ENCODE data around the gene SLF2. TPM values are rescaled to one million over a fixed set of nuclear protein-coding genes. Genes with fewer than 3 reads are reported as not detected.

The SLF2 gene
- total RNA-seq, 1 experiment from 2014 or later = 43.0 TPM

DNA sequence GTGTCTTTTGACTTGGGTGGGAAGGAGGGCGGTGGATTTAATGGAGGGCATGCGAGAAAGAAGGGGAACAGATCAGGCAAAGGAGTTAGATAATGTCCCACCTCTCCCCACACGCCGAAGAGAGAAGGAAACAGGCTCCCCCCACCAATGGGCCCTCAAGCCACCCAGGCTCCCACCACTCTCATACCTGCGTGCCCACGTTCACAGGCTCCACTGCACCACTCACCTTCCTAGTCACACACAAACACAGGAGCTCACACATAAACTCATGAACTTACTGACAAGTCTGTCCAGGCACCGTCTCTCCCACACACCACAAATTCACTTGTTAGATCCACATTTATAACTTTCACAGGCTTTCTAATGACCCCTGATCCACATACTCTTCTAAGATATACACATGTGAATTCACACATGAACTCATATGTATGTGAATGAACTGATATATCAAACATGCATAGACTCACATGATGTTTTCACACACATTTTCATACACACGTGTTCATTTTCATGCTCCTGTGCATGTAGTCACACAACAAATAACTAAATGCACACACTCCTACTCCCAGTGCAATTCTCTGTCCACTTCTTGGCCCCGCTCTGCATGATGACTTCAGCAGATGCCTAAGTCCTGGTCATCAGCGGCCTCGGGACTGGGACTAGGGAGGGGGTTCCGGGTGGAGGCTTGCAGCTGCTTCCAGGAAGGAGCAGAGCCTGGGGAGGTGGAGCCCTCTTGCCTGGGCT lies 88.3 kb downstream of the SLF2 start:
- DNase-seq (ENCODE audit: low read depth, low spot score) = no peak

DNA sequence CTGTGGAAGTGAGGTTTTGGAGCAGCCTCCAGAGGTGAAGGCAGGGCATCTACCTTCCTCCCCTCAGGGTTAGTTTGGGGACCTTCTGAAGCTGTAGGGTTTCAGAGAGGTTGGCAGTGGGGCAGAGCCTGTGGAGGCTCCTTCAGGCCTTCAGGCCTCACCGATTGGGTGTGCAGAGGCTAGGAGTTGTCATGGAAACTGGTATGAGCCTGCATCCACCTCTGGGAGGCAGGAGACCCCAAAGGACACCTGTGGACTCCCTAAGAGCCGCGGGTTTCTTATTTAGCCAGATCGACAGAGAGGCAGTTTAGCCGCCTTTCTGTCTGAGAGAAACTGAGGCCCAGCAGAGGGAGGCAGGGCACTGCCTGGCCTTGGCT lies 88.9 kb downstream of the SLF2 start:
- intact Hi-C loops (cut with micrococcal nuclease) = no loop called here
- Histone ChIP-seq H3K9me3 (ENCODE audit: control insufficient read depth in 1 of 2, insufficient read depth in 1 of 2, low read depth in 1 of 2, low read length in 2 of 2) (no peaks in the 10 kb centered on the region), H3K27me3 (ENCODE audit: insufficient read depth, low read length) (no peaks in the 10 kb centered on the region), H3K9me2 (ENCODE audit: insufficient read depth) (no peaks in the 10 kb centered on the region), H2AFZ (ENCODE audit: low read depth, low read length, poor library complexity, severe bottlenecking) (no peak overlapping the region), H3K4me1 (ENCODE audit: control insufficient read depth in 1 of 2, insufficient read depth in 2 of 2, low read length in 2 of 2) (peaks cover 15 to 33% of the 10 kb centered on the region in 2 experiments), H3K9ac (ENCODE audit: low read length) (0 out of 2 replicates have a peak overlapping the region, but pooled peaks have one; percentile 13), H4K20me1 (ENCODE audit: insufficient read depth) (no peaks in the 10 kb centered on the region), H3K4me3 (replicated peaks in 1 of 2; ENCODE audit: low read depth in 1 of 2, low read length in 2 of 2) (no peak overlapping the region), H3K36me3 (ENCODE audit: control insufficient read depth in 1 of 2, insufficient read depth in 2 of 2, low read length in 2 of 2) (peaks cover 12 to 15% of the 10 kb centered on the region in 2 experiments; a peak in 3 of 4 replicates), H3K79me2 (ENCODE audit: insufficient read depth, low read length) (peaks cover 48% of the 10 kb centered on the region), H3K4me2 (ENCODE audit: low read length) (peak overlapping the region; percentile 96; the same call in 1 of the 2 replicates), H3K27ac (ENCODE audit: low read depth, low read length) (peak overlapping the region; percentile 87)
- ChIA-PET CTCF (interaction anchor here (0.6 to 8.3 kb wide), 3 partner anchors 8 to 54 kb away, joined by 3 to 118 read pairs (median 3); no protein-coding TSS in a partner anchor), POLR2A (no interaction called here), RAD21 (ENCODE audit: low non-redundant PET in 1 of 2, low total read pairs in 2 of 2, uncharacterized antibody in 2 of 2, unreplicated experiment in 2 of 2) (no interaction called here)
- no peak for ATAC-seq
- no peak for DNase-seq (ENCODE audit: low read depth, low spot score)
- BruUV-seq (replicated peaks) = no TSS peak
- TF ChIP-seq ZNF274 (IDR thresholded peaks at IDR 0.05; ENCODE audit: low read depth, low read length) (no peak), EGR1 (IDR thresholded peaks at IDR 0.05; ENCODE audit: low read depth) (no peak), ELF1 (IDR thresholded peaks at IDR 0.05; ENCODE audit: borderline replicate concordance, low read depth) (no peak), SIN3A (IDR thresholded peaks at IDR 0.05; ENCODE audit: low read depth) (no peak), ZFX (IDR thresholded peaks at IDR 0.05) (no peak), SRF (IDR thresholded peaks at IDR 0.05; ENCODE audit: low read depth) (no peak), SP1 (IDR thresholded peaks at IDR 0.05; ENCODE audit: low read depth) (no peak), JUND (IDR thresholded peaks at IDR 0.05) (no peak), FOSL1 (IDR thresholded peaks at IDR 0.05; ENCODE audit: low read depth) (no peak), RAD21 (IDR thresholded peaks at IDR 0.05; ENCODE audit: low read depth) (no peak), POLR2AphosphoS5 (IDR thresholded peaks at IDR 0.05; ENCODE audit: low read depth, low read length) (no peak)
- TF ChIP-seq, protein P1, sequence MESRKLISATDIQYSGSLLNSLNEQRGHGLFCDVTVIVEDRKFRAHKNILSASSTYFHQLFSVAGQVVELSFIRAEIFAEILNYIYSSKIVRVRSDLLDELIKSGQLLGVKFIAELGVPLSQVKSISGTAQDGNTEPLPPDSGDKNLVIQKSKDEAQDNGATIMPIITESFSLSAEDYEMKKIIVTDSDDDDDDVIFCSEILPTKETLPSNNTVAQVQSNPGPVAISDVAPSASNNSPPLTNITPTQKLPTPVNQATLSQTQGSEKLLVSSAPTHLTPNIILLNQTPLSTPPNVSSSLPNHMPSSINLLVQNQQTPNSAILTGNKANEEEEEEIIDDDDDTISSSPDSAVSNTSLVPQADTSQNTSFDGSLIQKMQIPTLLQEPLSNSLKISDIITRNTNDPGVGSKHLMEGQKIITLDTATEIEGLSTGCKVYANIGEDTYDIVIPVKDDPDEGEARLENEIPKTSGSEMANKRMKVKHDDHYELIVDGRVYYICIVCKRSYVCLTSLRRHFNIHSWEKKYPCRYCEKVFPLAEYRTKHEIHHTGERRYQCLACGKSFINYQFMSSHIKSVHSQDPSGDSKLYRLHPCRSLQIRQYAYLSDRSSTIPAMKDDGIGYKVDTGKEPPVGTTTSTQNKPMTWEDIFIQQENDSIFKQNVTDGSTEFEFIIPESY (IDR thresholded peaks at IDR 0.05; ENCODE audit: extremely low read depth, insufficient replicate concordance, low read length) = no peak
- TF ChIP-seq, protein P2, sequence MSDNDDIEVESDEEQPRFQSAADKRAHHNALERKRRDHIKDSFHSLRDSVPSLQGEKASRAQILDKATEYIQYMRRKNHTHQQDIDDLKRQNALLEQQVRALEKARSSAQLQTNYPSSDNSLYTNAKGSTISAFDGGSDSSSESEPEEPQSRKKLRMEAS (IDR thresholded peaks at IDR 0.05) = no peak

More for the DNA sequence above, 88.3 kb downstream of the SLF2 start:
- H3K4me3 ChIP-seq (replicated peaks in 1 of 2; ENCODE audit: low read depth in 1 of 2, low read length in 2 of 2) = peak overlapping the region; percentile 88 to 92
- H3K27ac ChIP-seq (ENCODE audit: low read depth, low read length) = peak overlapping the region; percentile 87
- H4K20me1 ChIP-seq (ENCODE audit: insufficient read depth) = no peaks in the 10 kb centered on the region
- H2AFZ ChIP-seq (ENCODE audit: low read depth, low read length, poor library complexity, severe bottlenecking) = no peak overlapping the region
- no peaks in the 10 kb centered on the region for H3K9me2 ChIP-seq (ENCODE audit: insufficient read depth)
- intact Hi-C loops (cut with micrococcal nuclease) = no loop called here
- ChIA-PET POLR2A (no interaction called here), RAD21 (ENCODE audit: low non-redundant PET in 1 of 2, low total read pairs in 2 of 2, uncharacterized antibody in 2 of 2, unreplicated experiment in 2 of 2) (no interaction called here), CTCF (interaction anchor here (0.6 to 8.3 kb wide), 4 partner anchors 8 to 54 kb away, joined by 3 to 118 read pairs (median 3); no protein-coding TSS in a partner anchor)
- no peak for ATAC-seq
- no TSS peak for BruUV-seq (replicated peaks)
- H3K9me3 ChIP-seq (ENCODE audit: control insufficient read depth in 1 of 2, insufficient read depth in 1 of 2, low read depth in 1 of 2, low read length in 2 of 2) = no peaks in the 10 kb centered on the region
- TF ChIP-seq TCF7L2 (IDR thresholded peaks at IDR 0.05; ENCODE audit: borderline replicate concordance, extremely low read depth, insufficient read depth, insufficient read length) (no peak), FOSL1 (IDR thresholded peaks at IDR 0.05; ENCODE audit: low read depth) (no peak), RAD21 (IDR thresholded peaks at IDR 0.05; ENCODE audit: low read depth) (no peak), ELF1 (IDR thresholded peaks at IDR 0.05; ENCODE audit: borderline replicate concordance, low read depth) (no peak), EZH2phosphoT487 (IDR thresholded peaks at IDR 0.05; ENCODE audit: borderline replicate concordance) (no peak), EZH2 (IDR thresholded peaks at IDR 0.05) (no peak), SP1 (IDR thresholded peaks at IDR 0.05; ENCODE audit: low read depth) (no peak), CEBPB (IDR thresholded peaks at IDR 0.05; ENCODE audit: low read depth) (no peak)
- peak overlapping the region; percentile 94 for H3K9ac ChIP-seq (ENCODE audit: low read length)
- peaks cover 48% of the 10 kb centered on the region for H3K79me2 ChIP-seq (ENCODE audit: insufficient read depth, low read length)
- peaks cover 11 to 12% of the 10 kb centered on the region in 2 experiments; a peak in 3 of 4 replicates for H3K36me3 ChIP-seq (ENCODE audit: control insufficient read depth in 1 of 2, insufficient read depth in 2 of 2, low read length in 2 of 2)
- no peaks in the 10 kb centered on the region for H3K27me3 ChIP-seq (ENCODE audit: insufficient read depth, low read length)
- H3K4me2 ChIP-seq (ENCODE audit: low read length) = peak overlapping the region; percentile 96
- peaks cover 21 to 39% of the 10 kb centered on the region in 2 experiments for H3K4me1 ChIP-seq (ENCODE audit: control insufficient read depth in 1 of 2, insufficient read depth in 2 of 2, low read length in 2 of 2)

Measured in HCT116 (cell line).